ENCODE results near the gene KRT25.

DNA sequence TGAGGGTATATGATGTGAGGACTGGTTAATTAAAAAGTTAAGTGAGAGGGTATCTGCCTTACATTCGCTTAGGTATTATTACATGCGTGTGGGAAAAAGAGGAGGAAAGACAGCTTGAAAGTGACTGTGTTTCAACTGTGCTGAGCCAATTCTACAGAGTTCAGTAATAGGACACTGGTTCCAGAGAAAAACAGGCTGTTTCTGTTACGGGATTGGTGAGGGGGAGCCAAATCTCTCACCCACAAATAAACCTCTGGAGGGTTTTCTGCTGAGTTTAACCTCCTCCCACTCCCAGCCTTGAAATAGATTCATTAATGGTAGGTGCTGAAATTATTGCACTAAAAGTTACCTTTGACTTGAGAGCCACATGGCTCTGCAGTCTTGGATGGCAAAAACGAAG lies 20.8 kb upstream of the KRT25 start:
- TF ChIP-seq CTCF (IDR thresholded peaks at IDR 0.05; ENCODE audit: low read length) (no peak), EZH2phosphoT487 (IDR thresholded peaks at IDR 0.05; ENCODE audit: low read length) (no peak), EZH2 (optimal IDR thresholded peaks at IDR 0.05; ENCODE audit: low read depth, low read length) (no peak)

All from MM.1S (cell line).